Stimulated activated naive CD8-positive, alpha-beta T cell treated with anti-CD3 and anti-CD28 coated beads, Interleukin-15, amount 100 ng/mL, for 72 hours (primary cell): Measurements from ENCODE around the gene CCDC120.

Experiments
- ATAC-seq: fragments of 150-1000 bp; cut with Tn5 transposase; 2 replicates; pipeline ENCODE4 v1.10.0; 2021; ENCODE audit warnings: mild to moderate bottlenecking, moderate library complexity
- DNase-seq, 2 donors: peaks; one replicate each; pipeline ENCODE4 v3.0.0; 2021 to 2022
- H3K27ac Mint-ChIP-seq, 2 donors: one replicate each; pipeline ENCODE4 v1.8.0; 2022; ENCODE audit warnings: mild to moderate bottlenecking in 2 of 2, mixed read lengths in 2 of 2, moderate library complexity in 2 of 2
- H3K27me3 Mint-ChIP-seq: one replicate; pipeline ENCODE4 v1.8.0; 2022; ENCODE audit warnings: mixed read lengths
- H3K4me1 Mint-ChIP-seq: one replicate; pipeline ENCODE4 v1.8.0; 2022; ENCODE audit warnings: mild to moderate bottlenecking, mixed read lengths
- H3K4me3 Mint-ChIP-seq, 2 donors: one replicate each; pipeline ENCODE4 v1.8.0; 2022; ENCODE audit warnings: mild to moderate bottlenecking in 2 of 2, mixed read lengths in 2 of 2, moderate library complexity in 1 of 2
- H3K9me3 Mint-ChIP-seq, 2 donors: one replicate each; pipeline ENCODE4 v1.8.0; 2022; ENCODE audit warnings: mixed read lengths in 2 of 2

CCDC120 gene

DNA sequence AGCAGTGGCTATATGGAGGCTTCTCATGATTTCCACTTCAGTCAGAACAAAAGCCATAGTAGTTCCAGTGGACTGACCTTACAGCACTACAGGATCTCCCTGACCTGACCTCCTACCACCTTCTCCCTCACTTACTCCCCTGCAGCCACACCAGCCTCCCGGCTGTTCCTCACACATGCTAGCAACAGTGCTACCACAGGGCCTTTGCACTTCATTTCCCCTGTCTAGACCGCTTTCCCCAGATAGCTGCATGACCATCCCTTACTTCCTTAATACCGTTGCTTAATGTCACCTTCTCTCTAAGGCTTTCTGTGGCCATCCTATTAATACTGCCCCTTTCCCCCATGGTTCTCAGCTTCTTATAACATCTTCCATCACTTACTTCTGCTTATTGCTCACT lies 51.6 kb downstream of the CCDC120 start:
- Mint-ChIP-seq H3K4me1 (no peaks in the 10 kb centered on the region), H3K4me3 (no peak overlapping the region), H3K27ac (no peak overlapping the region), H3K27me3 (no peaks in the 10 kb centered on the region), H3K9me3 (no peaks in the 10 kb centered on the region)
- no peak for ATAC-seq
- DNase-seq: no peak

DNA sequence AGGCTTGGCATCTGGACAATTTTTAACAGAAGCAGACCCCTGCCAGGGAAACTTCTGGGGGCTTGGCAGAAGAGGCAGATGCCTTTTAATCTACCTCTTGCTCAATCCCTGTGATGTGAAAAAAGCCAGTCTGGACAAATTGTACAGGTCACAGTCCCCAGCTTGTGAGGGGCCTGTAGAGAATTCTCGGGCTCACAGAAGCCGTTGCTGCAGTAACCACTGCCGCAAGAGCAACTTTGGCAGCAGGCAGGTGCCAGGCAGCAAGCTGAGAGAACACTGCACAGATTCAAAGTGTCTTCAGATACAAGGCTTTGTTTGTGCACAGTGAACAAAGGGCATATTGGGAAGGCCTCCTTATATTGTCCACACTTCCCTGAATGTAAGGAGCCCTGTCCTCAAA lies 53.0 kb downstream of the CCDC120 start:
- ATAC-seq: no peak

DNA sequence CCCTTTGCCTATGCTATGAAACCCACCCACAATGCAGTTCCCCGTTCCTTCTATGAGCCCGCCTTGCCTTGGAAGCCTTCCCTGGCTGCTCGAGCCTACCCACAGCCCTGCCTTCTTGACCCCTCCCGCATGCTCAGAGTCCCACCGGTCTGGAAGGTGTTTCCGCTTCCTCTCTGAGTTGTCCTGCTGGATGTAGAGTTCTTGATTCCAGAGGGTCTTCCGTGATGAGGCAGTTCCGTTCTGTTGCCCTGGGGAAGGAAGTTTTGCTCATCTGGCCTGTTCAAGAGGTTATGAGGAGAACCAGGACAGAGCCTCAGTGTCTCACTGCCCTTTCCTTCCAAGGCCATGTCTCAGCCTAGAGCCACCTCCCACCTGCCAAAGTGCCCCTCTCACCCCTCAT lies 57.3 kb downstream of the CCDC120 start:
- Mint-ChIP-seq H3K27me3 (no peaks in the 10 kb centered on the region), H3K27ac (peak overlapping the region in 1 of 2 donors; percentile 62), H3K4me1 (peaks cover 19% of the 10 kb centered on the region), H3K9me3 (no peaks in the 10 kb centered on the region), H3K4me3 (no peak overlapping the region)
- ATAC-seq (no peak), DNase-seq (no peak)

More for the DNA sequence above, 53.0 kb downstream of the CCDC120 start:
- H3K4me1 Mint-ChIP-seq: peaks cover 6% of the 10 kb centered on the region
- H3K9me3 Mint-ChIP-seq: no peaks in the 10 kb centered on the region
- no peak for DNase-seq
- no peaks in the 10 kb centered on the region for H3K27me3 Mint-ChIP-seq
- H3K4me3 Mint-ChIP-seq: no peak overlapping the region
- H3K27ac Mint-ChIP-seq: no peak overlapping the region

DNA sequence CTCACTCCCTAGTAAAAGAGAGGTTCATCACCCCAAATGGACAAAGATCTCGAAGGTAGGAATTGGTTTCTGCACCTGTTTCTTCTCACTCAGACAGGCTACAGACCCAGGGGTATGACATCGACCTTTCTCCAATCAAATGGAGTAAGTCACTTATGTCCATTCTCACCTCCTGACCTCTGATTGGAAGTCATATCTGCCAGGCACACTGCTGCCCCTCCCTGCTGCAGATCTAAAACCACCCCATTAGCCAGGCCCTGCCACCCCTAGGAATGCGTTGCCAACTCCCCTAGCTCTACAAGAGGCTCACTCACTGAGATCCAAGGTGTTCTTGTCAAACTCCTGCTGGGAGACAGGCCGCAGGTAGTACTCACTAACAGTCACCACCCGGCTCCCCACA lies 57.9 kb downstream of the CCDC120 start:
- no peak for DNase-seq
- no peaks in the 10 kb centered on the region for H3K27me3 Mint-ChIP-seq
- no peaks in the 10 kb centered on the region for H3K9me3 Mint-ChIP-seq
- no peak overlapping the region for H3K4me3 Mint-ChIP-seq
- ATAC-seq: no peak
- peaks cover 23% of the 10 kb centered on the region for H3K4me1 Mint-ChIP-seq
- peak overlapping the region in 1 of 2 donors; percentile 72 for H3K27ac Mint-ChIP-seq

DNA sequence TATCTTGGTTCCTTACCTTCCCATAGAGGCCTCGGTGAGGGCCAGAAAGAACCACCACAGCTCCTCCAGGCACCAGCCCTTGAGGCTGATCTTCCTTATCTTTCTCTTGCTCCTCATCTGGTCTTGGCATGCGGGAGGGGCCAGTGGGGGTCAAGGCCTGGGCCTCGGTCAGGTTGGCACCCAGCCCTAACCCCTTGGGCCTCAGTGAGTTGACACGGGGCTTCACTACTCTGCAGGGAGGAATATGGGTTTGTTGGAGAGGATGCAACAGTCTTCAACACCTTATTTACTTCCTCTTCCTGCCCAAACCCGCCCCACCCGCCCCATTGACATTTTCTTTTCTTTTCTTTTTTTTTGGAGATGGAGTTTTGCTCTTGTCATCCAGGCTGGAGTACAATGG lies 58.8 kb downstream of the CCDC120 start:
- H3K27me3 Mint-ChIP-seq: no peaks in the 10 kb centered on the region
- no peak overlapping the region for H3K4me3 Mint-ChIP-seq
- H3K27ac Mint-ChIP-seq: peak overlapping the region in 1 of 2 donors; percentile 82
- ATAC-seq (no peak), DNase-seq (no peak)
- peaks cover 31% of the 10 kb centered on the region for H3K4me1 Mint-ChIP-seq
- no peaks in the 10 kb centered on the region for H3K9me3 Mint-ChIP-seq
